ENCODE data around the gene CREB3L2.
"Not testable (repeated sequence)": the region's sequence is repeated elsewhere in the genome, so short reads cannot be mapped to it uniquely, and the experiment has no call there.

CREB3L2 gene

DNA sequence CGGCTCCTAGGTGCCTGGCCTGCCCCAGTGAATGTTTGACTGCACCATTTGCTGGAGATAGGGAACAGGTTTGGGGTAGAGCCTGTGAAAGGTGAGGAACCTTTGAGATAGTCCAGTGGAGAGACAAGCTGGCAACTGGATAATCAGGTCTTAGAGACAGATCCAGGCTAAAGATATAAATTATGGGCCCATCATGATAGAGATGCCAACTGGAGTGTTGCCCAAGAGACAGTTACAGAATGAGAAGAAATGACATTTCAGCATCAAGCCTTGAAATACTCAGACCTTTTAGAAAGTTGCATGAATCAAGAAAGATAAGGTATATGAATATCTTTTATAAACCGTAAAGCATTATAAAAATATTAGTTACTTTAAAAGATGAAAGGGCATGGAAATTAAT is 27.1 kb downstream of the CREB3L2 start:
- DNase-seq (ENCODE audit: low read depth) = no peak
- H3K4me3 ChIP-seq (ENCODE audit: low read length) = no peak overlapping the region
- TF ChIP-seq, protein P1, sequence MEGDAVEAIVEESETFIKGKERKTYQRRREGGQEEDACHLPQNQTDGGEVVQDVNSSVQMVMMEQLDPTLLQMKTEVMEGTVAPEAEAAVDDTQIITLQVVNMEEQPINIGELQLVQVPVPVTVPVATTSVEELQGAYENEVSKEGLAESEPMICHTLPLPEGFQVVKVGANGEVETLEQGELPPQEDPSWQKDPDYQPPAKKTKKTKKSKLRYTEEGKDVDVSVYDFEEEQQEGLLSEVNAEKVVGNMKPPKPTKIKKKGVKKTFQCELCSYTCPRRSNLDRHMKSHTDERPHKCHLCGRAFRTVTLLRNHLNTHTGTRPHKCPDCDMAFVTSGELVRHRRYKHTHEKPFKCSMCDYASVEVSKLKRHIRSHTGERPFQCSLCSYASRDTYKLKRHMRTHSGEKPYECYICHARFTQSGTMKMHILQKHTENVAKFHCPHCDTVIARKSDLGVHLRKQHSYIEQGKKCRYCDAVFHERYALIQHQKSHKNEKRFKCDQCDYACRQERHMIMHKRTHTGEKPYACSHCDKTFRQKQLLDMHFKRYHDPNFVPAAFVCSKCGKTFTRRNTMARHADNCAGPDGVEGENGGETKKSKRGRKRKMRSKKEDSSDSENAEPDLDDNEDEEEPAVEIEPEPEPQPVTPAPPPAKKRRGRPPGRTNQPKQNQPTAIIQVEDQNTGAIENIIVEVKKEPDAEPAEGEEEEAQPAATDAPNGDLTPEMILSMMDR (conservative IDR thresholded peaks at IDR 0.05; ENCODE audit: low read length) = no peak

DNA sequence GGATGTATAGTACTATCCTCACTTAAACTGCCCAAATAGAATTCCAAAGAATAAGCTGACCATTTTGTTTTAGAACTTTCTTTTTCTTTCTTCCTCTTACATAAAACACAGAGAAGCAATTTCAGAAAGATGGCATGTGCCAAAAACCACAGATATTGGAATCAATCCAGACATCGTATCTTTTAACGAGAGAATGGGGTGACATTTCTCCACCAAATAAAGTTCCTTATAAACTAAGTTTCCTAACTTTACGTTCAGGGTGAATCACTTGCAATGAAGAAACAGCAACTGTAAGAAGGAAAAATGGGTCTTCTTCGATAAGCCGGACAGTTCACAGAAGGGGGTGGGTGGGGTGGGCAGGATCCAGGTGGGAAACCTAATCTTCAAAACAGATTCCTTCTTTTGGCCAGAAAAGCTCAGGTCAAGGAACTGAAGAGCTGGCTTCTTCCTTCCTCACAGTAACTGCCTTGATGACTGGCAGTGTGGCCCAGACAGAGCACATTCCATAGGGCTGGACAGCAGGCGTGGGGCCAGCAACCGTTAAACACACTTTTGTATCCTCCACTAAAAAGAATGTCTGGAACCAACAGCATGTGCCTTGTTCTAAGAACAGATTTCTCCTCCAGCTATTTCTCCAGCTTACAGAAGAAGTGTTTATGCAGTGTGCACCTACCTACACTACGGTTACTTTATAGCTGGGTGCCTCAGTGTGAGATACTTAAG is 31.5 kb downstream of the CREB3L2 start:
- no peak overlapping the region; the same call in 1 of the 2 replicates for H3K4me3 ChIP-seq (ENCODE audit: low read length)
- DNase-seq (ENCODE audit: low read depth) = peak; percentile 93
- TF ChIP-seq, protein P1 (conservative IDR thresholded peaks at IDR 0.05; ENCODE audit: low read length) = no peak

DNA sequence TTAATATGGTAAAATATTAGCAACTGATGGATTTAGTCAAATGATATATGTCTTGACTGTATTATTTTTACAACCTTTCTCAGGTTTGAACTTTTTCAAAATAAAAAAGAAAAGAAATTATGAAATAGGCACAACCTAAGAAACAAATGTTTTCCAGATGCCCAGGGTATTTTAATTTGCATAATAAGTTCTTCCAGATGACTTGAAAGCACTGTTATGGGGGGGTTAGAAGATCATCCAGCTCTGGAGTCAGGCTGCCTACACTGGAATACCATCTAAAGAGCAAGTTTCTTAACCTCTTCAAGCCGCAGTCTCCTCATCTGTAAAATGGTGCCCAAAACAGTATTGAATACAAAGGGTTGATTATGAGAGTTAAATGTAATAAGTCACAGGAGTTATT is 32.1 kb downstream of the CREB3L2 start:
- peak; percentile 76 for DNase-seq (ENCODE audit: low read depth)
- TF ChIP-seq, protein P1 (conservative IDR thresholded peaks at IDR 0.05; ENCODE audit: low read length) = no peak
- no peak overlapping the region; the same call in 1 of the 2 replicates for H3K4me3 ChIP-seq (ENCODE audit: low read length)

- peak; percentile 51 for DNase-seq (ENCODE audit: low read depth)
- no peak overlapping the region for H3K4me3 ChIP-seq (ENCODE audit: low read length)
- TF ChIP-seq, protein P1 (conservative IDR thresholded peaks at IDR 0.05; ENCODE audit: low read length) = no peak
Observed at GRCh38 chr7:137968890-137969289, 33.0 kb downstream of the CREB3L2 start.

DNA sequence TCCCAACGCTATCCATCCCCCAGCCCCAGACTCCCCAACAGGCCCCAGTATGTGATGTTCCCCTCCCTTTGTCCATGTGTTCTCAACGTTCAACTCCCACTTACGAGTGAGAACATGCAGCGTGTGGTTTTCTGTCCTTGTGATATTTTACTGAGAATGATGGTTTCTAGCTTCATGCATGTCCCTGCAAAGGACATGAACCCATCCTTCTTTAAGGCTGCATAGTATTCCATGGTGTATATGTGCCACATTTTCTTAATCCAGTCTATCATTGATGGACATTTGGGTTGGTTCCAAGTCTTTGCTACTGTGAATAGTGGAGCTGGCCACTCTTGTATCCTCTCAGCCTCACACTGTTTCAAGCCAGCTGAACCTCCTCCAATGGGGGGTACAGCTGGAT is 33.5 kb downstream of the CREB3L2 start:
- not testable (repeated sequence) for H3K4me3 ChIP-seq (ENCODE audit: low read length); DNase-seq (ENCODE audit: low read depth)

DNA sequence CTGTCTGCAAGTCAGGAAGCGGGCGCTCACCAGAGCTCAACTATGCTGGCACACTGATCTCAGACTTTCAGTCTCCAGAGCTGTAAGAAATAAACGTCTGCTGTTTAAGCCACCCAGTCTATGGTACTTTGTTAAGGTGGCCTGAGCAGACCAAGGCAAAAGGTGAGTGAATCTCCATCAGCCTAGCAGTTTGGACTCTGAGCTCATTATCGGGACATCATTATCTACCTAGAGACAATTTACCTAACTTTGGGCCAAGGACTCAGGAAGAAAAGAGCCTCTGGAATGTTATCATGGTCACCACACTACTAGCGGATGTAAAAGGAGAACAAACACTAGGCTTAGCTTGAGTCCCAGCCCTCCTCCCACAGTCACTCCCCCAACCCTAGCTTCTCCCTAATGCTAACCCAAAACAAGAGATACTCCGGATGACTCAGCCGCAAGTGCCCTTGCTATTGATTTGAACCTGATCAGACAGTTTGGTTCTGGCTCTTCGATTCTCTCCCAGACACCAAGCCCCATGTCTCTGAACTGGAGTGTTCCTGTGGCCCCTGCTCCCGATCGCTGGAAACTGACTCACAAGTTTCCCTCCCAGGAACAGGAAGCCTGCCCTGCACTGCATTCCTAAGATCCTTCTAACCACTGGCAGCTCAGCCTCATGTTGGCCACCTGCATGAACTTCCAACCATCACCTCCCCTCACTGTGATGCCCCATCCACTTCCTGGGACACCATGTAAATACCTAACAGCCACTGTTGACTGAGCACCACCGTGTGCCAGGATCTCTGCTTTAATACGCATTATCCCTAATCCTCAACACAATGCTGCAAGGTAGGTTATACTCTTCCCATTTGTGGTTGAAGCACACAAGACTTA is 34.5 kb downstream of the CREB3L2 start:
- TF ChIP-seq, protein P1 (conservative IDR thresholded peaks at IDR 0.05; ENCODE audit: low read length) = no peak
- no peak overlapping the region for H3K4me3 ChIP-seq (ENCODE audit: low read length)
- peak; percentile 83 for DNase-seq (ENCODE audit: low read depth)

GRCh38 chr7:137966641-137967142 is 35.2 kb downstream of the CREB3L2 start:
- H3K4me3 ChIP-seq (ENCODE audit: low read length) = no peak overlapping the region
- TF ChIP-seq, protein P1 (conservative IDR thresholded peaks at IDR 0.05; ENCODE audit: low read length) = no peak
- DNase-seq (ENCODE audit: low read depth) = no peak
